SK-N-SH (cell line): ENCODE measurements around the gene ST8SIA6.

Source experiments
- CHD2 ChIP-seq: fragments of 150-350 bp; IDR thresholded peaks from 2 replicates; pipeline ENCODE4 v1.6.1; 2018; ENCODE audit warnings: low read length; ENCODE audit not compliant: partially characterized antibody
- CTCF ChIP-seq: fragments of 200-600 bp; sonication (generic); IDR thresholded peaks from 2 replicates; pipeline ENCODE4 v1.6.1; 2017; ENCODE audit warnings: antibody characterized with exemption, mild to moderate bottlenecking, moderate library complexity
- EZH2phosphoT487 ChIP-seq: fragments of 200-600 bp; sonication (generic); IDR thresholded peaks from 2 replicates; pipeline ENCODE4 v1.6.1; 2017; ENCODE audit warnings: low read depth, mixed run types, mild to moderate bottlenecking, antibody characterized with exemption, moderate library complexity, borderline replicate concordance
- FOXM1 ChIP-seq: IDR thresholded peaks from 2 replicates; pipeline ENCODE4 v1.4.0; 2012; ENCODE audit warnings: low read depth, mild to moderate bottlenecking
- POLR2AphosphoS5 ChIP-seq: IDR thresholded peaks from 2 replicates; pipeline ENCODE4 v1.6.1; 2012; ENCODE audit warnings: low read depth, low read length
- REST ChIP-seq: IDR thresholded peaks from 2 replicates; pipeline ENCODE4 v1.6.1; 2012; ENCODE audit warnings: mild to moderate bottlenecking, low read depth, low read length, moderate library complexity
- ZBTB33 ChIP-seq: IDR thresholded peaks from 2 replicates; pipeline ENCODE4 v1.4.0; 2012; ENCODE audit warnings: low read depth, borderline replicate concordance

GRCh38 chr10:17286562-17287550 is 167.5 kb downstream of the ST8SIA6 start:
- TF ChIP-seq CTCF, result no peak
- no peak for TF ChIP-seq EZH2phosphoT487
- TF ChIP-seq REST, result no peak
- no peak for TF ChIP-seq FOXM1
- no peak for TF ChIP-seq ZBTB33
- no peak for TF ChIP-seq POLR2AphosphoS5
- no peak for TF ChIP-seq CHD2
